ENCODE measurements around the gene MYL2.
"Not testable (repeated sequence)": the region's sequence is repeated elsewhere in the genome, so short reads cannot be mapped to it uniquely, and the experiment has no call there.

MYL2 gene, protein sequence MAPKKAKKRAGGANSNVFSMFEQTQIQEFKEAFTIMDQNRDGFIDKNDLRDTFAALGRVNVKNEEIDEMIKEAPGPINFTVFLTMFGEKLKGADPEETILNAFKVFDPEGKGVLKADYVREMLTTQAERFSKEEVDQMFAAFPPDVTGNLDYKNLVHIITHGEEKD

DNA sequence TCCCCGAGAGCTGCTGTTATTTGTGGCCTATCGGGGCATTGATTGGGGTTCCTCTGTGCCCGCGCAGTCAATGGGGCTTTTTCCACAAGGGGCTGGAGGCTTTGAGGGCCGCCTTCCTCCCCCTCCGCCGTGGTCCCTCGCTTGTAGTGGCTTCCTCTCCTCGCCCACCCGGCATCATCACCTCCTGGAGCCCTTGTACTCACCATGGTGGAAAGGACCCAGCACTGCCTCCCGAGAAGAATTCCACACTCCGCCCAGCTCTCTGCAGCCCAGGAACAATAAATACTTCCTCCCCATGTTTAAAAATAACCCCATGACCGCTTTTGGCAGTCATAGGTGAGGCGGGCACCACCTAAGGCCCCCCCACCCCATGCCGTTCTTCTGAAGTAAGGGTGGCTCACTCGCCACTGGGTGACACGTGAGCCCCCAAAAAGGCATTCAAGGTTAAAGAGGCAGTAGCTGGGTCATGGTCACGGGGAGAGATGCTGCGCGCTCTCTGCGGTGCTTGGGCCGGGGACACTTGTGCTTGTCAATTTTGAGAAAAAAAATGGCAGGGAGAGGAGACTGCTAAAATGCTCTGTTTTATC, at the start of gene MYL2:
Gene MYL2, minus strand, starts transcription at position 256 of the 587 bp plus-strand sequence. Its CDS starts 50 bp downstream, at position 206.
- no peak for DNase-seq

DNA sequence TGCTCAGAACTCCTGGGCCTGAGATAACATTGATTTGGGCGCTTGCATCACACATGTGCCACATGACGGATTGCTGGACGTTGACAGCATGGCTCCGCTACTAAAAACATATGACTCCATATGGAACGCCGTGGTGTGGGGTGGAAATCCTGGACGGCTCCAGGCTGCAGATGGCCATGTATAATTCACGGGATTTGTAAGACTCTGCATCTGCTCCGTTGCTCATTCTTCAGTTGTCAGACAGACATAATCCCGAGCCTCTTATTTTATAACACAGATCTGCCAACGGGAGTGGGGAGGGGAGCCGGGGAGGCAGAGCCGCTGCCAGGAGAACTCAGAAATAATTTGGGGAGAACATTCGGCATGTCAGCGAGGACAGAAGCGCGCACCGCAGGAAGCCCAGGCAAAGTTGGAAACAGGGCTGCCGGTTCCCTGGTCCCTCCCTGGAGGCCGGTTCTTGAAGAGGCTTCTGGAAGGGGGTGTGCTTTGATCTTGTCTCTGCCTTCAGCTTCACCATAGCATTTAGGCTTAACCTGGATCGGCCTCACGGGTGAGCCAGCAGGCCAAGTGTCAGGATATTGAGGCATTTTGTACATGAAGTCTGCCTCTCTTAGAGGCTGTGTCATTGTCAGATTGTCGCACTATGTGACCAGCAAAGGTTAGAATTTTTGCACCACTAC, 45.8 kb upstream of the MYL2 start:
- DNase-seq = no peak

DNA sequence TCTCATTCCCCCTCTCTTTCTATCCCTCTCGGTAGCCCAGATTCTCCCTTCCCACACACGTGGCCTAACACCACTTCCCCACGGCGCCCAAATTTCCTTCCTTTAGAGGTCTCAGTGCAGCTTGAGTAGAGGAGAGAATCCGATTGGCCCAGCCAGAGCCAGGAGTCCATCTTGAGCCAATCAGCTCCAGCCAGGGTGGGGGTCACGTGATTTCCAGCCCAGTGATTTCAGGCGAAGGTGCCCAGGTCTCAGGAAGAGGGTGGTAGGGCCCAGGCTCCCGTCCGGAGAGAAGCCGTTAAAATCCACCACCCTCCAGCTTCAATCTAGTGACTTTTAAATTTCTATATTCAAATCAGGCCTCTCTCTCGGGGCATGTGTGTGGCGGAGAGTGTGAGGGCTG, 45.2 kb upstream of the MYL2 start:
- DNase-seq = no peak

DNA sequence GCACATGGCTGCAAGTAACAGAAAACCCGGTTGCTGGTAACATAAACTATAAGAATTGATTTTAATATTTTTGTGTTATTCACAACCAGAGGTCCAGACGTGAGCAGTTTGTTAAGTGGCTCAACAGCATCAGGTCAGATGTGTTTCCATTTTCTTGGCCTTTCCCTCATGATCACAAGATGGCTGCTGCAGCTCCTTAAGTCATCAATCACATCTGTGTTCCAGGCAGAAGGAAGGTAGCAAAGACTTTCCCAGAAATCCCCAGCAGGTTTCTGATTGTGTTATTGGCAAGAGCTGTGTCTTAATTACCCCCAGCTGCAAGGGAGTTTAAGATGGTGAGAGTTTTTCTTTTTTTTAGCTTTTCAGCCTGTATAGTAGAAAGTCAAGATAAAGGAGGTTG, 40.4 kb upstream of the MYL2 start:
- DNase-seq = no peak

DNA sequence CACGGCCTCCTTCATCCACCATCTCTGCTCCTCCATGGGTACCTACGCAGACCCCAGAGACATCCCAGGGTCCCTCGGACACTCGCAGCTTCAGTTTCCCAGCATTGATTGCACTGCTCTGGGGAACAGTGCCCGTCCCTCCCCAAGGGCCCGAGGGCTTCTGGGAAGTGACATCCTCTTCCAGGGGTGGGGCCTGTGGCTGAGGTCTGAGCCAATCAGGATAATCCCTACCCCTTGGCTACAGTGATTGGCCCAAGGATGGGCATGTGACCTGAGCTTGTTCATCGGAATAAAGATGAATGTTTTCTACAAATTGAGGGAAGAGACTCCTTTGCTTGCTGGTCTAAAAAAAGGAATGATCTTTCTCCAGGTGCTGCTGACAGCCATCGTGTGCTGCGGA, 37.3 kb upstream of the MYL2 start:
- DNase-seq = no peak

DNA sequence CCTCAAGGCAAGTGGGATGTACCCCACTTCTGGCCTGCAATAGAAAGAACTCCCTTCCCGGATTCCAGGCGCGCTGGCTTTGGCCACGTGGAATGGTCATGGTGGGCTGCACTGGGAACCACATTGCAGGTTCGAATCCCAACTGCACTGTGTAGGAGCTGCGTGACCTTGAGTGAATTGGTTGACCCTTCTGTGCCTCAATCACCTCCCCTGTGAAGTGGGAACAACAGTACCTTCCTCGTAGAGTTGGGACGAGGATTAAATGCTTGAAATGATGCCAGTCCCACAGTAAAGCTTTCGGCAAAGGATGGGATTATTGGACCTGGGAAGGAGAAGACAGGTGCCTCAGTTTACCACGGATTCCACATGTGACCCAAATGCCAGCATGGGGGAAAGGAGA, 36.8 kb upstream of the MYL2 start:
- no peak for DNase-seq

DNA sequence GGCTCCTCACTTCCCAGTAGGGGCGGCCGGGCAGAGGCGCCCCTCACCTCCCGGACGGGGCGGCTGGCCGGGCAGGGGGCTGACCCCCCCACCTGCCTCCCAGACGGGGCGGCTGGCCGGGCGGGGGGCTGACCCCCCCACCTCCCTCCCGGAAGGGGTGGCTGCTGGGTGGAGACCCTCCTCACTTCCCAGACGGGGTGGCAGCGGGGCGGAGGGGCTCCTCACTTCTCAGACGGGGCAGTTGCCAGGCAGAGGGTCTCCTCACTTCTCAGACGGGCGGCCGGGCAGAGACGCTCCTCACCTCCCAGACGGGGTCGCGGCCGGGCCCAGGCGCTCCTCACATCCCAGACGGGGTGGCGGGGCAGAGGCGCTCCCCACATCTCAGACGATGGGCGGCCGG, 30.5 kb upstream of the MYL2 start:
- not testable (repeated sequence) for DNase-seq

DNA sequence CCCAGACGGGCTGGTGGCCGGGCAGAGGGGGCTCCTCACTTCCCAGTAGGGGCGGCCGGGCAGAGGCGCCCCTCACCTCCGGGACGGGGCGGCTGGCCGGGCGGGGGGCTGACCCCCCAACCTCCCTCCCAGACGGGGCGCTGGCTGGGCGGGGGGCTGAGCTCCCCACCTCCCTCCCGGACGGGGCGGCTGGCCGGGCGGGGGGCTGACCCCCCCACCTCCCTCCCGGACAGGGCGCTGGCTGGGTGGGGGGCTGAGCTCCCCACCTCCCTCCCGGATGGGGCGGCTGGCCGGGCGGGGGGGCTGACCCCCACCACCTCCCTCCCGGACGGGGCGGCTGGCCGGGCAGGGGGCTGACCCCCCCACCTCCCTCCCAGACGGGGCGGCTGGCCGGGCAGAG, 30.1 kb upstream of the MYL2 start:
- not testable (repeated sequence) for DNase-seq

DNA sequence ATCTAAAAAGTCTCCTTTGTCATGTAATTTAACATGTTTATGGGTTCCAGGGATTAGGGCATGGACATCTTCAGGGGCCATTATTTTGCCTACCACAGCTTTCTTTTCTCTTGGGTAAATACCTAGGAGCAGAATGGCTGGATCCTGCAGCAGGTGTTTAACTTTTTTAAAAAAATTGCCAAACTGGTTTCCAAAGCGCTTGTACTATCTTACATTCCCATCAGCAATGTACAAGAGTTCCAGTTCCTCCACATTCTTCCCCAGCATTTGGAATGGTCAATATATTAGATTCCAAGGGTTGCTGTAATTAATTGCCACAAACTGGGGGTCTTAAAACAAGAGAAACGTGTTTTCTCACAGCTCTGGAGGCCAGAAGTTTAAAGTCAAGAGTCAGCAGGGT, 27.7 kb upstream of the MYL2 start:
- no peak for DNase-seq

DNA sequence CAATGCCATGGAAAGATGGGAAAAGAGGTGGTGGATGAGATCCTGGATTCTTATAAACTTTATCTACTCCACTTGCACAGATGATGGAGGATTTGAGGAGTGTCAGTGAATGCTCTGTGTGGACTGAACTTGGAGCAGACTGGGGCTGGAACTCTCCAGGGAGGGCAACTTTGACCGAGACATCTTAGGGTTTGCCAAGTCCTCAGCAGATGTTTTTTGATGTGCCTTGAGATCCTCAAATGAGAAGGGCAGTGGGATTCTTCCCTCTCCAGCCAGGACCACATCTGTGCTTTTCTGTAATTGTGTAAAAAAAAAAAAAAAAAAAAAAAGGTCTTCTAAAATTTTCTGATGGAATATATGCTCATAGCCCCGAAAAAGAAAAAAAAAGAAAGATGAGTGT, 23.0 kb upstream of the MYL2 start:
- no peak for DNase-seq

DNA sequence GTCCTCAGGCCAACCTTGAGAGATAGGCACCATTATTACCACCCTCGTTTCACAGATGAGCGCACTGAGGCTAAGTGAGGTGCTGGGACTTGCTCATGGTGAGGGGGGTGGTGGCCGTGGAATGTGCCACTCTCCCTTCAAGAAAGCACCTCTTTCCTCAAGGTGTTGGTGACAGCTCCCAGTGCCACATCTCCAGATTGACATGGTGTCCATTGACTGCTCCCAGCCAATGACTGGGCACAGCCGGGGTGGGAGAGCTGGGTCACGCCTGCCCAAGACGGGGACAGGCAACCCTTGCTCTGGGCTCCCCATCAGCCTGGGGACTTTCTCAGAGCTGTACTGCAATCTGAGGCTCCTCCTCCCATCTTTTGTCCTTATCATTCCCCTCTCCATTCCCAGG, 21.0 kb upstream of the MYL2 start:
- no peak for DNase-seq

DNA sequence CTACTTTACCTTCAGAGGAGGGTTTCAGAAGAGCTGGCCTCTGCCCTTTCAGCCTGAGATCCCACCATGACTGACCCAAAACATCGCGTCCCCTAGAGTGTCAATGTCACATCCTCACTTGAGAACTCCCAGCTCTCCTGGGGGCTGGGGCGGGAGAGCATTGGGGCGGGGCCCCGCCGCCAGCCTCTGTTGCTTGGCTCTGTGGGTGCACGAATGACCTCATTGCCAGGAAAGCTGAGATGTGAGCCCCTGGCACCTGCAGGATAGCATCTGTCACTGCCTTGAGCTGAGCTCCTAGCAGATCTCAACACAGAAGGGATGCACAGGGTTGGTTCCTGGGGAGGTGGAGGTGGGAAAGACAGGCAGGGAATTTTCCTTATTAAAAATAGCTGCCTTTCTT, 20.6 kb upstream of the MYL2 start:
- DNase-seq = no peak

DNA sequence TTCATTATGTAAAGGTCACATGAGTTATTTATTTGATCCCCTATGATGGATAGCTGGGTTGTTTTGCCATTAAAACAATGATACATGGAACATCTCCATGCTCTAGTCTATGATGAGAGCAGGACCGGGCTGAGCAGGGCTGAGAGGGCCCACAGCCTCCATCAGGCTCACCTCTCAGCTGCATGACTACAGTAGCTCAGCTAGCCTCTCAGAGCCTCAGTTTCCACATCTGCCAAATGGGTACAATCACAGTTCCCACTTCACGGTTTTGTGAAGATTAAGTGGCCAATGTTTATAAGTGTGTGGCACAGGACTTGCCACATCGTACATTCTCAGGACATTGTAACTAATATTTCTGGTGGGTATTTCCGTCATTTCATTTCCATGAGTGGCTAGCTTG, 19.9 kb upstream of the MYL2 start:
- no peak for DNase-seq

DNA sequence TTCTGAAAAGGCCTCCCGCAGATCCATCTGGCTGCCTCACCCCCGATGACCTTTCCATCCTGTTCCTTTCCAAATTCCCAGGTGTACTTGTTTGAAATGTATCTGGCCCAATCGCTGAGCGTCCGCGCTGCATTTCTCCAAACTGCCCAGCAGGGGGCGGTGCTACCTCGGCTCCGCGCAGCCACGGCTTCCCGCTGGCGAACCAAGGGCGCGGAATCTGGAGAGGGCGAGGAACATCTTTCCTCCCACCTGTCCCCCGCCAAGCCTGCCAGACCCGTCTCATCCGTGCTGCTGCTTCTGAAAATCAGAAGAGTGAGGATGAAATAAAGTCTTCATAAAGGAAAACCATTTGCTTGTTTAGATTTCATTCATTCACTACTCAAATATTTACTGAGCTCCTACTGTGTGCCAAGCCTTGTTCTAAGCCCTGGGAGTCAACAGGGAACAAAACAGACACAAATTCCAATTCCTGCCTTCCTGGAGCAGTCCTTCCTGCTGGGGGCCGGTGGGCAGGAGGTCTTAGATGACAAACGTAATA, 16.8 kb upstream of the MYL2 start:
- DNase-seq = peak; percentile 6

DNA sequence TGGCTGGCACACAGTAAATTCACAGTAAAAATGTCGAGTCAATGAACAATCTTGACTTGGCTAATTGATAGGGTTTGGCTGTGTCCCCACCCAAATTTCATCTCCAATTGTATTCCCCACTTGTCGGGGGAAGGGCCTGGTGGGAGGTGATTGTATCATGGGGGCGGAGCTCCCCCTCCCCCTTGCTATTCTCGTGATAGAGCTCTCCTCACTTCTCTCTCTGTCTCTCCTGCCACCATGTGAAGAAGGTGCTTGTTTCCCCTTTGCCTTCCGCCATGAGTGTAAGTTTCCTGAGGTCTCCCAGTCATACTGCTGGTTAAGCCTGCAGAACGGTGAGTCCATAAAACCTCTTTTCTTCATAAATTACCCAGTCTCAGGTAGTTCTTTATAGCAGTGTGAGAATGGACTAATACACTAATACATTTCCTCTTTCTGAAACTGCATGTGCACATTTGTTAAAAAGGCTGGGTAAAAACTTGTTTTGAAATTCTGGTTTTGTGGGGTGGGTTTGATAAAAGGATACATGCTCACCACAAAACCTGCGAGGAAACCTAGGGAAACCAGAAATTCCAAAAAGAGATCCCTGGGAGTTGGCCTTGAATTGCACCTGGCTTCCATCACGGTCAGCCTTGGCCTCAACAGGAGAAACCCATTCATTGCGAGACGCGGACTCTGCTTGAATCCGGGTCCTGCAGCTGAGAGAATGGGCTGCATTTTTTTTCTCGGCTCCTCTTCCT, 16.2 kb upstream of the MYL2 start:
- DNase-seq = no peak

DNA sequence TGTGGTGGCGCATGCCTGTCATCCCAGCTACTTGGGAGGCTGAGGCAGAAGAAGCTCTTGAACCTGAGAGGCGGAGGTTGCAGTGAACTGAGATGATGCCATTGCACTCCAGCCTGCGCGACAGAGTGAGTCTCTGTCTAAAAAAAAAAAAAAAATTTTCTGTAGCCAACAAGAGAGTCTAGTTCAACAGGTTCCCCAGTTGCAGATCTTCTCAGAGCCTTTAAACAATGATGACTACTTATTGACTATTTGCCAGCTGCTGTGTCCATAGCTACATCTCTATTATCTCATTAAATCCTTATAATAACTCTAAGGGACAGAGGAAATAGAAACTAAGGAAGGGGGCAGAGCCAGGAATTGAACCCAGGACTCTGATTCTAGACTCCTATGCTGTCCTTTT, 15.2 kb upstream of the MYL2 start:
- DNase-seq = no peak

DNA sequence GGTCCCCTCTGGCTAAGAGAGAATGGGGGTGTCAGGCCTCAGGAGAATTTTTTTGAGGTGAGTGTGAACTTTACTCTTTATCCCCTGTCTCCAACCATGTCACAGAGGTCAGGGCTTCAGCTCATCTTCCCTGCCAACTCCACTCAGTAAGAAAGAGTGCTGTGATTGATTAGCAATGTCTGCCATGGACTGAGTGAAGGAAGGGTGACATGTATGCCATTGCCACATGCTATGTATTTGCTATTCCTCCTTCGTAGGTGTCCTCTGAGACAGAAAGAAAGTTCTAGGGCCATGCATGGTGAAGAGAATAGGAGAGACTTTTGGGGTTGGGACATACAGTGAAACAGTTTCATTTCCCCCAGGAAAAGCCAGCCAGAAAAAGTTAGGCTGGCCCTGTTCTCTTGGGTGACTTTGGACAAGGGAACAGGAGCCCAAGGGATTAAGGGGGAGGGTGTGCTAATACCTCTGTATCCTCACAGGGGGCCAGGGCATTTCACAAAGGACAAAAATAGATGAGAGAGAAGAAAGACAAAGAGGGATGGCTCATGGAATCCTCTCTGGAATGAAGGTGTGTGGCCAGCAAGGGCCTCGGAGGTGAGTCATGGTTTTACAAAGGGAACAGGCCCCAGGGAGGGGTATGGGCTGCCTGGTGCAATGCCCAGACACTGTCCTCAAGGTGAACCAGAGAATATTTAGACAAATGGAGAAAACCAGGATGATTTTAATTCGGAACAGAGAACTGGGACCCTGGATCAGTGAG, 13.9 kb upstream of the MYL2 start:
- DNase-seq = no peak

DNA sequence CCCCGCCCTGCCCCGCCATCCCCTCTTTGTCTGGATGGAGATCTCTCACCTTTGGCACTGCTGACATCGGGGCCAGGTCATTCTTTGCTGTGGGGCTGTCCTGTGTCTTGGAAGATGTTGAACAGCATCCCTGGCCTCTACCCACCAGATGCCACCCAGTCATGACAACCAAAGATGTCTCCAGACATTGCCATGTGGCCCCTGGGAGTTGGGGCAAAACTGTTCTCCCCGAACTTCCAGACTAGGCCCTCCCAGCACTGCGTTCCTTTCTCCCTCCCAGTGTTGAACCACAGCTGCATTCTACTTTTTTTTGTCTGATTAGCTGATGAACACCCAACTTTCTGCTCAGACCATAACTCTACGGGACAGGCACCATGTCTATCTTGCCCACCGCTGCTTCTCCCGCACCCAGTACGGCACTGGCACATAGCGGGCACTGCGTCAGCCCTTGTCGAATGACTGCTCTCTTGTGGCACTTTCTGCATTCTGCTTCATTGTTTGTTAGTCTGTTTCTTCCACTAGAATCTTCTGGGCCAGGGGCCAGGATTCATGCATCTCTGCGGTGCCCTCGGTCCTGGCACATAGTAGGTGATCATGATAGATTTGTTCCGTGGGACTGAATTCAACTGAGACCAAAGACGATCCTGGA, 13.1 kb upstream of the MYL2 start:
- no peak for DNase-seq

DNA sequence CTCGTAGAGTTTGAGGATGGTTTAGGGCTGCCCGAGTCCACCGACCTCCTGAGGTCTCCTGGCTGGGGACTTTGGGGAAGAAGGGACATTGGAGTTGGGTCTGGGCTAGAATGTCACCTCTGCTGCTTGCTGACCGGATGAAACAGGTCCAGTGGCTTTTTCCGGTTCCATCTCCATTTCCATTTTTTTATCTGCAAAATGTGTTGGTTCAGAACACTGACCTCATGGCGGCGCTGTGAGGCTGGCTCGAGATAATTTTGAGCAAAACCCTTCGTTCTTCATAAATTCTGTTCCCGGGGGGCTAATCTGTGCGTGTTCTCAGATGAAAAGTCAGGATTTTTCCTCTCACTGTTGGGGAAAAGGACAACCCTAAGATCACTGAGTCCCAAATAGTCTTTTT, 11.7 kb upstream of the MYL2 start:
- DNase-seq = no peak

DNA sequence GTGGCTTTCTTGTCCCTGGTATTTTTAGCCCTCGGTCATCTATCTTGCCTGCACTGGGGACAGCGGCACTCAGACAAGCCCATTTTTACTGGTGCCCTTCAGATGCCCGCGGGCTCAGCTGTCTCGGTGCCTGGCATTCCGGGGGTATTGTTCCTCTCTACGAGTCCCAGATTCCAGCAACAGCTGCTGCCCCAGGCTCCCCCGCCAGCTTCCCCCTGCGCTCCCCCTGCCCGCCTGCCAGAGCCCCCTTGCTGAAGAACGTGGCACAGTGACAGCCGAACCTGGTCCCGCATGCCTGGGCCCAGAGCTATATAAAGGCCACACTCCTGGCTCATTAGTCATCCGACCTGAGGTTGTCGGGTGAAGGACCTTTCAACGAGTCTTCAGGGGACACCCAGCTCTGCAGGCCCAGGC, 10.9 kb upstream of the MYL2 start:
- no peak for DNase-seq

DNA sequence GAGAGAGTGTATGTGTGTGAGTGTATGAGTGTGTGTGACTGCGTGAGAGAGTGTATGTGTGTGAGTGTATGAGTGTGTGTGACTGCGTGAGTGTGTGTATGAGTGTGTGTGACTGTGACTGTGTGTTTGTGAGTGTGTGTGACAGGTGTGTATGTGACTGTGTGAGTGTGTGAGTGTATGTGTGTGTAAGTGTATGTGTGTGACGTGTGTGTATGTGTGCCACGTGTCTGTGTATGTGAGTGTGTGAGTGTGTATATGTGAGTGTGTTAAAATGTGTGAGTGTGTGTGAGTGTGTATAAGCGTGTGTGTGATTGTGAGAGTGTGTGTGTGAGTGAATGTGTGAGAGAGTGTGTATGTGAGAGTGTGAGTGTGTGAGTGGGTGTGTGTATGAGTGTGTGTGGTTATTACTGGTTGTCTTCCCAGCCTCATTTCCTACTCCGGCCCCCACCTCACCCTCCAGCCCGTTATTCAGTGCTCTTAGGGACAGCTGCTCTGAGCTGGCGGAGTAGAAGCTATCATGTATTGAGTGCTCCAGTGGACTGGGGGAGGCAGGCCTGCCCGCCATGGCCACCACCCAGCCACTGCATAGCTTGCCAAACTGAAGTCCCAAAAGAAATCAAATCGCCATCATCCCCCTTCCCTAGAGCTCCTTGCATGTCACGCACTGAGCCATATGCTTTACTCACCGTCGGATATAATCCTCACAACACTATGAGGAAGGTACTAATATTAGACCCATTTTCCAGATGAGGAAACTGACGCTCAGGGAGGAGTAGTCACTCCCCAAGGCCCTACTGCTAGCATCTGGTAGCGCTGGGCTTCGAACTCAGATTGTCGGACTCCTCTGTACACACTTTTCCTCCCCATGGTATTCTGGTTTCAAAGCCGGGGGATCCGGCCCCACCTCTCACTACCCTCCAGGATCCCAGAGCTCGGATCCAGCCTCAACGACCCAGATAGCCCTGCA, 10.3 kb upstream of the MYL2 start:
- DNase-seq = no peak
